HepG2 (cell line): ENCODE data around the gene UCHL3. TPM values are rescaled to one million over a fixed set of nuclear protein-coding genes. Genes with fewer than 3 reads are reported as not detected.

Experiments
- ELF4 ChIP-seq: sonication (generic); formaldehyde crosslinking; IDR thresholded peaks from 2 replicates; pipeline ENCODE4 v1.5.0; 2020; ENCODE audit warnings: missing genetic modification reagents, mild to moderate bottlenecking, moderate library complexity, borderline replicate concordance
- GATA4 ChIP-seq: sonication (generic); IDR thresholded peaks from 2 replicates; pipeline ENCODE4 v1.6.1; 2016; ENCODE audit warnings: antibody characterized with exemption, low read depth, borderline replicate concordance
- KAT2B ChIP-seq: fragments of 150-350 bp; IDR thresholded peaks from 2 replicates; pipeline ENCODE4 v1.6.1; 2014; ENCODE audit warnings: low read depth, low read length, borderline replicate concordance
- KDM4B ChIP-seq: sonication (generic); formaldehyde crosslinking; IDR thresholded peaks from 2 replicates; pipeline ENCODE4 v1.4.0; 2020; ENCODE audit warnings: missing genetic modification reagents
- MXI1 ChIP-seq: IDR thresholded peaks from 3 replicates; pipeline ENCODE4 v1.6.1; 2012; ENCODE audit warnings: low read depth, low read length, inconsistent platforms, borderline replicate concordance
- PCBP1 ChIP-seq: fragments of 200-400 bp; formaldehyde crosslinking; IDR thresholded peaks from 2 replicates; pipeline ENCODE4 v1.6.1; 2017; ENCODE audit warnings: mild to moderate bottlenecking, low read depth, low read length, borderline replicate concordance
- POGZ ChIP-seq: sonication (generic); formaldehyde crosslinking; IDR thresholded peaks from 2 replicates; pipeline ENCODE4 v1.4.0; 2020; ENCODE audit warnings: mild to moderate bottlenecking, missing genetic modification reagents
- SNAPC2 ChIP-seq: sonication (generic); formaldehyde crosslinking; IDR thresholded peaks from 2 replicates; pipeline ENCODE4 v1.8.1; 2022; ENCODE audit warnings: mild to moderate bottlenecking, missing genetic modification reagents
- SNRNP70 ChIP-seq: fragments of 200-400 bp; formaldehyde crosslinking; IDR thresholded peaks from 2 replicates; pipeline ENCODE4 v1.6.1; 2017; ENCODE audit warnings: mild to moderate bottlenecking, low read depth, low read length, moderate library complexity
- SRF ChIP-seq: IDR thresholded peaks from 2 replicates; pipeline ENCODE4 v1.6.1; 2011; ENCODE audit warnings: mild to moderate bottlenecking, low read depth, low read length, moderate library complexity
- ZMYM4 ChIP-seq: sonication (generic); formaldehyde crosslinking; IDR thresholded peaks from 2 replicates; pipeline ENCODE4 v1.8.1; 2023; ENCODE audit warnings: mild to moderate bottlenecking, missing genetic modification reagents
- ZNF207 ChIP-seq: fragments of 450-650 bp; IDR thresholded peaks from 2 replicates; pipeline ENCODE4 v1.6.1; 2016; ENCODE audit warnings: antibody characterized with exemption, borderline replicate concordance
- ZNF225 ChIP-seq: sonication (generic); formaldehyde crosslinking; IDR thresholded peaks from 2 replicates; pipeline ENCODE4 v1.4.0; 2020; ENCODE audit warnings: mild to moderate bottlenecking, missing genetic modification reagents
- ZNF335 ChIP-seq: sonication (generic); formaldehyde crosslinking; IDR thresholded peaks from 2 replicates; pipeline ENCODE4 v1.4.0; 2020; ENCODE audit warnings: missing genetic modification reagents
- ZNF34 ChIP-seq: sonication (generic); formaldehyde crosslinking; IDR thresholded peaks from 2 replicates; pipeline ENCODE4 v1.4.0; 2020; ENCODE audit warnings: mild to moderate bottlenecking, missing genetic modification reagents, borderline replicate concordance
- ZNF383 ChIP-seq: sonication (generic); formaldehyde crosslinking; IDR thresholded peaks from 2 replicates; pipeline ENCODE4 v1.4.0; 2020; ENCODE audit warnings: missing genetic modification reagents, mild to moderate bottlenecking, borderline replicate concordance
- ZNF564 ChIP-seq: sonication (generic); formaldehyde crosslinking; IDR thresholded peaks from 2 replicates; pipeline ENCODE4 v1.8.1; 2023; ENCODE audit warnings: mild to moderate bottlenecking, missing genetic modification reagents
- ZNF709 ChIP-seq: sonication (generic); formaldehyde crosslinking; IDR thresholded peaks from 2 replicates; pipeline ENCODE4 v1.5.0; 2020; ENCODE audit warnings: mild to moderate bottlenecking, missing genetic modification reagents
- ZNF781 ChIP-seq: sonication (generic); formaldehyde crosslinking; IDR thresholded peaks from 2 replicates; pipeline ENCODE4 v1.5.1; 2020; ENCODE audit warnings: borderline replicate concordance, mild to moderate bottlenecking, missing genetic modification reagents; ENCODE audit errors: not compliant biosample characterization
- ZNF839 ChIP-seq: sonication (generic); formaldehyde crosslinking; IDR thresholded peaks from 2 replicates; pipeline ENCODE4 v1.4.0; 2020; ENCODE audit warnings: missing genetic modification reagents, mild to moderate bottlenecking, borderline replicate concordance
- polyA plus RNA-seq, 8 experiments: library from polyadenylated mRNA; depleted of rRNA in 3 of 8; stranded (reverse) in 7 of 8; unstranded in 1 of 8; fragments of >200 nt; fragmentation: Illumina TruSeq in 4 of 8; extraction: Trizol in 4 of 8; gene quantifications; 2 replicates each; pipeline versions ENCODE4 v1.2.1 to v1.2.3, GENCODE V29; 2011 to 2016; ENCODE audit warnings: low read depth in 4 of 8, missing spikeins in 1 of 8, mixed read lengths in 1 of 8; ENCODE audit not compliant: insufficient read depth in 1 of 8
- total RNA-seq, 5 experiments: library from RNA; depleted of rRNA; stranded (reverse); fragments of >200 nt; fragmentation: Illumina TruSeq; extraction: Trizol; gene quantifications; 2 replicates each; pipeline ENCODE4 v1.2.3, GENCODE V29; 2016; ENCODE audit warnings: low read depth in 1 of 5
- TF ChIP-seq, protein P1 (sequence below): sonication (generic); formaldehyde crosslinking; IDR thresholded peaks from 2 replicates; pipeline ENCODE4 v1.8.1; 2023; ENCODE audit warnings: mild to moderate bottlenecking, moderate library complexity, missing genetic modification reagents
- TF ChIP-seq, protein P2 (sequence below), 2 experiments: IDR thresholded peaks; 2 replicates each; pipeline ENCODE4 v1.6.1; 2011 to 2012; ENCODE audit warnings: low read length in 2 of 2, borderline replicate concordance in 1 of 2, low read depth in 1 of 2, mild to moderate bottlenecking in 1 of 2, moderate library complexity in 1 of 2
- TF ChIP-seq, protein P3 (sequence below): sonication (generic); formaldehyde crosslinking; IDR thresholded peaks from 2 replicates; pipeline ENCODE4 v1.8.0; 2023; ENCODE audit warnings: mild to moderate bottlenecking, missing genetic modification reagents

UCHL3 gene
- total and polyA plus RNA-seq, 2 of the 13 experiments (the other 11 are each of a cell fraction or from before 2014, with no cell fraction given): 36.2 to 93.3 TPM

DNA sequence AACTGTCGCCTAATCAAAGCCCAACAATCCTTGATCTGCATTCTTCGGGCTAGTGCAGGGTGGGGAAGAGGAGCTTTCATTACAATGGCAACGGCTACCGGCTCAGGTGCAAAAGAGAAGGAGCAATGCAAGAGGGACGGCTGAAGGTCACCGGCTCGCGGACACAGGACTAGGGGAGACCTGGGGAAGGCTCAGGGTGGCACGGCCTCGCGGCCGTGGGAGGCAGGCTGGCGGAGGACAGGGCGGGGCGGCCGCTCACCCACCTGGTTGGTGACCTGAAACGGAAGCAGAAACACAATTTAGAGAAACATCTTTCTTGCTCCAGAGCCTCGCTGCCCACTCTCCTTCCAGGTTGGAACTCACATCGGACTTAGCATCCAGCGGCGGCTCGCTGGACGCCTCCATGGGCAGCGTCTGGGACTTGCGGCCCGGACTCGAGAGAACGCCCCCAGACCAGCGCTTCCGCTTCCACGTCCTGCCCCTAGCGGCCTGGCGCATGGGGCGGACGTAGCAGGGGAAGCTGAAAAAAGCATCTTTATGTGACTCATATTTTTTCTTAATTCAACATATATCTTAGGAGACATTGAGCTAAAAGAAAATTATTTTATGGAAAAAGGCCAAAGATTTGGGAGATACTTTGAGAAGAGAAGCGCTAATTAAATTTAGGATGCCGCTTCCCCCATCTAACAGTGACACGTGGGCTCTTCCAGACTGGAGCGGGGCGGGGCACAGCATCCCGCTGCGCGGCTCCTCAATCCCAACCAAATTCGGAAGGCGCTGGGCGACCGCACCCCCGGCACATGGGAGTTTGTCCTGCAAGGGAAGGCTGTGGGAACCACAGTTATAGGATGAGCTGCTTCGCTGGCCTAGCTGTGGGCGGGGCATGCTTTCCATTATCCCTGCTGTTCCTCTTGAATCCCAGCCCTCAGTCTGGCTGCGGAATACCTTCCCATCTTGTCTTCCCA lies 11.9 kb upstream of the UCHL3 start, which contains the start of gene COMMD6 (continued):
- TF ChIP-seq, protein P1, sequence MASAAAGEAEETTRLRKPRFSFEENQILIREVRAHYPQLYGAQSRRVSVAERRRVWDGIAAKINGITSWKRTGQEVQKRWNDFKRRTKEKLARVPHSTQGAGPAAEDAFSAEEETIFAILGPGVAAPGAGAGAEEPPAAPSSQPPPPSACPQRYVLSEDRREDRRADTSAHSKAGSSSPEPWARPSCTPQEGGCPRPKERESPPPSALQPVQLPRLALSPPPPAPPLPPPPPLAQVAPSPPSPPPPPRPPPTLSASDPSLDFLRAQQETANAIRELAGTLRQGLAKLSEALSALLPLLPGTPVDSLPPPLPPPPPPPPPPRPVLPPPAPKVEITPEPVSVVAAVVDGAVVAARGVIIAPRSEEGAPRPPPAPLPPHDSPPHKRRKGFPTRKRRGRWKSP (CRISPR knock-in tag): peak; percentile 53; the same call in 1 of the 2 replicates
- TF ChIP-seq ZNF709 (CRISPR knock-in tag) (0 out of 2 replicates have a peak, but pooled peaks have one; percentile 9), ZNF207 (no peak), GATA4 (peak; percentile 50; the same call in 1 of the 2 replicates), SRF (peak; percentile 44; the same call in 1 of the 2 replicates), SNRNP70 (no peak), ZNF34 (CRISPR knock-in tag) (no peak), ZNF781 (no peak), ZMYM4 (CRISPR knock-in tag) (peak; percentile 75), ZNF225 (CRISPR knock-in tag) (no peak), ZNF564 (CRISPR knock-in tag) (no peak; the same call in 1 of the 2 replicates), ZNF839 (CRISPR knock-in tag) (no peak), MXI1 (no peak; the same call in 2 of the 3 replicates), ZNF383 (CRISPR knock-in tag) (0 out of 2 replicates have a peak, but pooled peaks have one; percentile 27), ELF4 (CRISPR knock-in tag) (peak; percentile 90), ZNF335 (peak; percentile 75), KAT2B (no peak), KDM4B (CRISPR knock-in tag) (no peak), PCBP1 (0 out of 2 replicates have a peak, but pooled peaks have one; percentile 40), SNAPC2 (CRISPR knock-in tag) (no peak), POGZ (CRISPR knock-in tag) (peak; percentile 52; the same call in 1 of the 2 replicates)
- TF ChIP-seq, protein P2, sequence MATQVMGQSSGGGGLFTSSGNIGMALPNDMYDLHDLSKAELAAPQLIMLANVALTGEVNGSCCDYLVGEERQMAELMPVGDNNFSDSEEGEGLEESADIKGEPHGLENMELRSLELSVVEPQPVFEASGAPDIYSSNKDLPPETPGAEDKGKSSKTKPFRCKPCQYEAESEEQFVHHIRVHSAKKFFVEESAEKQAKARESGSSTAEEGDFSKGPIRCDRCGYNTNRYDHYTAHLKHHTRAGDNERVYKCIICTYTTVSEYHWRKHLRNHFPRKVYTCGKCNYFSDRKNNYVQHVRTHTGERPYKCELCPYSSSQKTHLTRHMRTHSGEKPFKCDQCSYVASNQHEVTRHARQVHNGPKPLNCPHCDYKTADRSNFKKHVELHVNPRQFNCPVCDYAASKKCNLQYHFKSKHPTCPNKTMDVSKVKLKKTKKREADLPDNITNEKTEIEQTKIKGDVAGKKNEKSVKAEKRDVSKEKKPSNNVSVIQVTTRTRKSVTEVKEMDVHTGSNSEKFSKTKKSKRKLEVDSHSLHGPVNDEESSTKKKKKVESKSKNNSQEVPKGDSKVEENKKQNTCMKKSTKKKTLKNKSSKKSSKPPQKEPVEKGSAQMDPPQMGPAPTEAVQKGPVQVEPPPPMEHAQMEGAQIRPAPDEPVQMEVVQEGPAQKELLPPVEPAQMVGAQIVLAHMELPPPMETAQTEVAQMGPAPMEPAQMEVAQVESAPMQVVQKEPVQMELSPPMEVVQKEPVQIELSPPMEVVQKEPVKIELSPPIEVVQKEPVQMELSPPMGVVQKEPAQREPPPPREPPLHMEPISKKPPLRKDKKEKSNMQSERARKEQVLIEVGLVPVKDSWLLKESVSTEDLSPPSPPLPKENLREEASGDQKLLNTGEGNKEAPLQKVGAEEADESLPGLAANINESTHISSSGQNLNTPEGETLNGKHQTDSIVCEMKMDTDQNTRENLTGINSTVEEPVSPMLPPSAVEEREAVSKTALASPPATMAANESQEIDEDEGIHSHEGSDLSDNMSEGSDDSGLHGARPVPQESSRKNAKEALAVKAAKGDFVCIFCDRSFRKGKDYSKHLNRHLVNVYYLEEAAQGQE (IDR thresholded peaks at IDR 0.05; ENCODE audit: borderline replicate concordance in 1 of 2, low read depth in 1 of 2, low read length in 2 of 2): no peak; a peak in 1 of 4 replicates
- TF ChIP-seq, protein P3, sequence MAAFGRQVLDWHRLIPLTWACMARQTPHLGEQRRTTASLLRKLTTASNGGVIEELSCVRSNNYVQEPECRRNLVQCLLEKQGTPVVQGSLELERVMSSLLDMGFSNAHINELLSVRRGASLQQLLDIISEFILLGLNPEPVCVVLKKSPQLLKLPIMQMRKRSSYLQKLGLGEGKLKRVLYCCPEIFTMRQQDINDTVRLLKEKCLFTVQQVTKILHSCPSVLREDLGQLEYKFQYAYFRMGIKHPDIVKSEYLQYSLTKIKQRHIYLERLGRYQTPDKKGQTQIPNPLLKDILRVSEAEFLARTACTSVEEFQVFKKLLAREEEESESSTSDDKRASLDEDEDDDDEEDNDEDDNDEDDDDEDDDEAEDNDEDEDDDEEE (CRISPR knock-in tag): no peak
